Measurements from ENCODE around the gene LSM10. TPM values are rescaled to one million over a fixed set of nuclear protein-coding genes. Genes with fewer than 3 reads are reported as not detected.

Gene LSM10
- total and polyA plus RNA-seq, 2 donors (not counting 3 experiments of a cell fraction or from before 2014, with no cell fraction given), result 38.2 to 76.9 TPM

GRCh38 chr1:36377791-36378492 is 19.8 kb downstream of the LSM10 start:
- H3K79me2 ChIP-seq (ENCODE audit: control insufficient read depth, insufficient read depth, low read length), result peaks cover 60% of the 10 kb centered on the region
- H3K4me1 ChIP-seq (ENCODE audit: control insufficient read depth, extremely low read depth, insufficient read depth, low read length), result peaks cover 33% of the 10 kb centered on the region
- dilution Hi-C loops (cut with MboI; ENCODE audit: extremely low pct_ligation_motif_present, low sequenced_read_pairs), result no loop called here
- CTCF ChIA-PET, result interaction anchor here (1.2 to 1.7 kb wide), 5 partner anchors 9 to 229 kb away, joined by 3 to 6 read pairs (median 4); partner anchors contain the start of gene TRAPPC3
- H4K20me1 ChIP-seq (replicated peaks; ENCODE audit: control insufficient read depth, extremely low read depth, insufficient read depth, low read length), result no peaks in the 10 kb centered on the region
- no peak overlapping the region for H3K4me3 ChIP-seq (replicated peaks in 1 of 3; ENCODE audit: insufficient read depth in 1 of 3, low read depth in 1 of 3, low read length in 3 of 3)
- DNase-seq (ENCODE audit: low read depth, low spot score) (no peak), FAIRE-seq (no peak)
- H2AFZ ChIP-seq (ENCODE audit: low read depth, low read length), result no peak overlapping the region
- no peaks in the 10 kb centered on the region for H3K9me1 ChIP-seq (replicated peaks; ENCODE audit: control insufficient read depth, extremely low read depth, insufficient read depth, low read length)
- no peak overlapping the region for H3K9ac ChIP-seq (replicated peaks; ENCODE audit: extremely low read depth, insufficient read depth, low read length)
- no peaks in the 10 kb centered on the region for H3K9me3 ChIP-seq (replicated peaks; ENCODE audit: control insufficient read depth, insufficient read depth, low read length)
- H3K36me3 ChIP-seq (ENCODE audit: control insufficient read depth in 2 of 2, extremely low read depth in 1 of 2, insufficient read depth in 2 of 2, low read length in 2 of 2), result peaks cover 0 to 1% of the 10 kb centered on the region in 2 experiments
- no peak overlapping the region for H3K27ac ChIP-seq (ENCODE audit: insufficient read depth, low read depth, low read length)
- intact Hi-C loops (cut with micrococcal nuclease), result no loop called here
- TF ChIP-seq POLR2AphosphoS5 (IDR thresholded peaks at IDR 0.05; ENCODE audit: insufficient read depth, low read depth, low read length) (peak; percentile 35), EZH2 (IDR thresholded peaks at IDR 0.05; ENCODE audit: borderline replicate concordance, low read depth, low read length, severe bottlenecking) (no peak)
- H3K27me3 ChIP-seq (ENCODE audit: control insufficient read depth in 2 of 2, insufficient read depth in 2 of 2, low read length in 2 of 2), result no peaks in the 10 kb centered on the region
- POLR2A ChIA-PET, result interaction anchor here (1.6 kb wide), 1 partner anchor 8 kb away, joined by 4 read pairs; no protein-coding TSS in a partner anchor
- no TSS peak for BruUV-seq (replicated peaks)
- H3K4me2 ChIP-seq (ENCODE audit: insufficient read depth, low read length), result no peak overlapping the region

DNA sequence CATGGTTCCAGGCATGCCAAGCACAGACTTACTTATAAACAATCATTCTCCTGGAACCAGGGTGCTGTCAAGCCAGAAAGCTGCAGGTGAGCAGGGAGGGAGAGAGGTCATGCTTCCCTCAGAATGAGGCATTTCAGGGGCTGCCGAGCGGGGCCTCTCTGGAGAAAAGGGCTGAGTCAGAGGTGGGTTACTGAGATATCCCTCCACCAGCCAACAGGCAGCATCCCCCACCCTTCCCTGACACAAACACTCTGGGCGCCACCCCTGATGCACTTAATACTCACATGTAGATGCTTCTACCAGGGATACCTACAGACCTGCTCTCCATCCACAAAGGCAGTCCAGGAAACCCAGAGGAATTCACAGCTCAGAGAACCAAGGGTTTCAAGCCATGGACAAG is 25.1 kb downstream of the LSM10 start:
- no peaks in the 10 kb centered on the region for H3K27me3 ChIP-seq (ENCODE audit: control insufficient read depth in 2 of 2, insufficient read depth in 2 of 2, low read length in 2 of 2)
- H3K9me3 ChIP-seq (replicated peaks; ENCODE audit: control insufficient read depth, insufficient read depth, low read length), result no peaks in the 10 kb centered on the region
- dilution Hi-C loops (cut with MboI; ENCODE audit: extremely low pct_ligation_motif_present, low sequenced_read_pairs), result no loop called here
- H2AFZ ChIP-seq (ENCODE audit: low read depth, low read length), result no peak overlapping the region
- TF ChIP-seq JUN (IDR thresholded peaks at IDR 0.05; ENCODE audit: borderline replicate concordance, insufficient read depth, insufficient read length, low read depth), result no peak
- TF ChIP-seq GATA2 (IDR thresholded peaks at IDR 0.05; ENCODE audit: insufficient read depth, insufficient read length, low read depth, low read length), result no peak
- TF ChIP-seq POLR2AphosphoS5 (IDR thresholded peaks at IDR 0.05; ENCODE audit: insufficient read depth, low read depth, low read length), result no peak
- no peak for TF ChIP-seq MYC (IDR thresholded peaks at IDR 0.05; ENCODE audit: low read depth, low read length)
- TF ChIP-seq, protein P1, sequence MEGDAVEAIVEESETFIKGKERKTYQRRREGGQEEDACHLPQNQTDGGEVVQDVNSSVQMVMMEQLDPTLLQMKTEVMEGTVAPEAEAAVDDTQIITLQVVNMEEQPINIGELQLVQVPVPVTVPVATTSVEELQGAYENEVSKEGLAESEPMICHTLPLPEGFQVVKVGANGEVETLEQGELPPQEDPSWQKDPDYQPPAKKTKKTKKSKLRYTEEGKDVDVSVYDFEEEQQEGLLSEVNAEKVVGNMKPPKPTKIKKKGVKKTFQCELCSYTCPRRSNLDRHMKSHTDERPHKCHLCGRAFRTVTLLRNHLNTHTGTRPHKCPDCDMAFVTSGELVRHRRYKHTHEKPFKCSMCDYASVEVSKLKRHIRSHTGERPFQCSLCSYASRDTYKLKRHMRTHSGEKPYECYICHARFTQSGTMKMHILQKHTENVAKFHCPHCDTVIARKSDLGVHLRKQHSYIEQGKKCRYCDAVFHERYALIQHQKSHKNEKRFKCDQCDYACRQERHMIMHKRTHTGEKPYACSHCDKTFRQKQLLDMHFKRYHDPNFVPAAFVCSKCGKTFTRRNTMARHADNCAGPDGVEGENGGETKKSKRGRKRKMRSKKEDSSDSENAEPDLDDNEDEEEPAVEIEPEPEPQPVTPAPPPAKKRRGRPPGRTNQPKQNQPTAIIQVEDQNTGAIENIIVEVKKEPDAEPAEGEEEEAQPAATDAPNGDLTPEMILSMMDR (IDR thresholded peaks at IDR 0.05; ENCODE audit: extremely low read depth in 1 of 2, insufficient read depth in 1 of 2, low read depth in 1 of 2, low read length in 2 of 2), result no peak
- no peak for TF ChIP-seq POLR2A (IDR thresholded peaks at IDR 0.05; ENCODE audit: low read depth, low read length)
- TF ChIP-seq EZH2 (IDR thresholded peaks at IDR 0.05; ENCODE audit: borderline replicate concordance, low read depth, low read length, severe bottlenecking), result no peak
- TF ChIP-seq, protein P2, sequence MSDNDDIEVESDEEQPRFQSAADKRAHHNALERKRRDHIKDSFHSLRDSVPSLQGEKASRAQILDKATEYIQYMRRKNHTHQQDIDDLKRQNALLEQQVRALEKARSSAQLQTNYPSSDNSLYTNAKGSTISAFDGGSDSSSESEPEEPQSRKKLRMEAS (IDR thresholded peaks at IDR 0.05; ENCODE audit: insufficient read depth, insufficient read length), result no peak
- no peak for TF ChIP-seq FOS (IDR thresholded peaks at IDR 0.05; ENCODE audit: borderline replicate concordance, insufficient read depth, low read length)
- peaks cover 52% of the 10 kb centered on the region for H3K79me2 ChIP-seq (ENCODE audit: control insufficient read depth, insufficient read depth, low read length)
- no TSS peak for BruUV-seq (replicated peaks)
- peaks cover 0 to 1% of the 10 kb centered on the region in 2 experiments for H3K36me3 ChIP-seq (ENCODE audit: control insufficient read depth in 2 of 2, extremely low read depth in 1 of 2, insufficient read depth in 2 of 2, low read length in 2 of 2)
- intact Hi-C loops (cut with micrococcal nuclease), result no loop called here
- no peaks in the 10 kb centered on the region for H3K9me1 ChIP-seq (replicated peaks; ENCODE audit: control insufficient read depth, extremely low read depth, insufficient read depth, low read length)
- no peak for FAIRE-seq
- DNase-seq (ENCODE audit: low read depth, low spot score), result no peak
- H3K27ac ChIP-seq (ENCODE audit: insufficient read depth, low read depth, low read length), result peak overlapping the region; percentile 77
- peaks cover 41% of the 10 kb centered on the region for H3K4me1 ChIP-seq (ENCODE audit: control insufficient read depth, extremely low read depth, insufficient read depth, low read length)
- H4K20me1 ChIP-seq (replicated peaks; ENCODE audit: control insufficient read depth, extremely low read depth, insufficient read depth, low read length), result no peaks in the 10 kb centered on the region
- POLR2A ChIA-PET, result interaction anchor here (0.7 kb wide), 2 partner anchors 52 to 81 kb away, joined by 3 to 5 read pairs; no protein-coding TSS in a partner anchor
- H3K9ac ChIP-seq (replicated peaks; ENCODE audit: extremely low read depth, insufficient read depth, low read length), result peak overlapping the region; percentile 35
- H3K4me3 ChIP-seq (replicated peaks in 1 of 3; ENCODE audit: insufficient read depth in 1 of 3, low read depth in 1 of 3, low read length in 3 of 3), result no peak overlapping the region
- H3K4me2 ChIP-seq (ENCODE audit: insufficient read depth, low read length), result peak overlapping the region; percentile 8
- CTCF ChIA-PET, result interaction anchor here (0.7 kb wide), 1 partner anchor 140 kb away, joined by 4 read pairs; no protein-coding TSS in a partner anchor

All from endothelial cell of umbilical vein (primary cell).